Kidney (tissue), 14 donors: ENCODE results near the gene TMSB10. TPM values are rescaled to one million over a fixed set of nuclear protein-coding genes. Genes with fewer than 3 reads are reported as not detected.

Experiments used
- DNase-seq, 5 donors: peaks; one replicate each; pipeline ENCODE4 v3.0.0-alpha.2; 2013 to 2020
- FAIRE-seq: peaks from 2 replicates; lab custom pipeline; 2012; peaks lifted over from hg19 to GRCh38; lab: Jason Lieb, UNC
- H3K27ac ChIP-seq, 2 donors: one replicate each; pipeline ENCODE4 v1.7.0; 2013; ENCODE audit warnings: low read depth in 2 of 2, low read length in 2 of 2, inconsistent platforms in 1 of 2
- H3K27me3 ChIP-seq: one replicate; pipeline ENCODE4 v1.7.1; 2013; ENCODE audit warnings: low read length, inconsistent platforms; ENCODE audit not compliant: control insufficient read depth, insufficient read depth
- H3K36me3 ChIP-seq, 3 donors: one replicate each; pipeline versions ENCODE4 v1.7.0 to v1.7.1; 2013; ENCODE audit warnings: low read length in 3 of 3, control low read depth in 1 of 3, inconsistent platforms in 1 of 3; ENCODE audit not compliant: insufficient read depth in 3 of 3, control insufficient read depth in 2 of 3
- H3K4me1 ChIP-seq, 3 donors: one replicate each; pipeline versions ENCODE4 v1.7.0 to v1.7.1; 2013; ENCODE audit warnings: low read length in 3 of 3, inconsistent platforms in 1 of 3, low read depth in 1 of 3; ENCODE audit not compliant: control insufficient read depth in 2 of 3, insufficient read depth in 2 of 3
- H3K4me3 ChIP-seq, 3 donors: one replicate each; pipeline versions ENCODE4 v1.7.0 to v1.8.1; 2013; ENCODE audit warnings: low read length in 3 of 3, control low read depth in 1 of 3, inconsistent platforms in 1 of 3
- H3K9ac ChIP-seq, 3 donors: one replicate each; pipeline versions ENCODE4 v1.7.0 to v1.7.1; 2013; ENCODE audit warnings: low read length in 3 of 3, control low read depth in 1 of 3, inconsistent platforms in 1 of 3
- H3K9me3 ChIP-seq, 3 donors: one replicate each; pipeline versions ENCODE4 v1.7.0 to v1.7.1; 2013; ENCODE audit warnings: low read length in 3 of 3, control low read depth in 1 of 3, inconsistent platforms in 1 of 3; ENCODE audit not compliant: control insufficient read depth in 2 of 3, insufficient read depth in 1 of 3
- CTCF ChIP-seq: IDR thresholded peaks from 3 replicates; pipeline ENCODE4 v1.5.1; 2012; ENCODE audit warnings: mild to moderate bottlenecking, moderate library complexity, borderline replicate concordance; ENCODE audit not compliant: insufficient read depth; ENCODE audit errors: extremely low read depth
- intact Hi-C: fragments of 100-400 bp; cut with DNase I; formaldehyde crosslinking; loops from one replicate; pipeline ENCODE4 v1.11.1; 2022
- polyA plus RNA-seq: library from polyadenylated mRNA; stranded (reverse); fragments of 350-450 nt; fragmentation: Illumina TruSeq; extraction: RNeasy Lipid Tissue Mini Kit (QIAGEN cat#74804); gene quantifications from one replicate; pipeline ENCODE4 v1.2.3, GENCODE V29; 2014; ENCODE audit warnings: low read depth, low replicate concordance; ENCODE audit not compliant: insufficient read depth
- total RNA-seq: library from RNA; stranded (reverse); fragmentation: NEBNext Ultra II Directional; extraction: Animal tissue kit (Norgen Biotek cat#: 25700); gene quantifications from one replicate; pipeline ENCODE4 v1.2.1, GENCODE V29; 2021
- donor health status: control.
- donor health status: control.
- donor health status: control.
- donor health status: control.
- donor health status: control.
- donor health status: DM: yes; HTN: yes; CAD: no.
- donor health status: Normal renal cell carcinoma (clear cell type).

TMSB10 gene
- total and polyA plus RNA-seq, 2 donors from 2014 or later = 1,610 to 2,277 TPM

GRCh38 chr2:84919885-84920580 lies 14.6 kb downstream of the TMSB10 start:
- Histone ChIP-seq H3K27ac (peak overlapping the region; percentile 63 to 81), H3K9me3 (no peaks in the 10 kb centered on the region), H3K9ac (no peak overlapping the region), H3K4me1 (peaks cover 0 to 5% (median 2%) of the 10 kb centered on the region in 3 donors), H3K36me3 (no peaks in the 10 kb centered on the region), H3K27me3 (no peaks in the 10 kb centered on the region), H3K4me3 (no peak overlapping the region)
- FAIRE-seq (peak; percentile 60), DNase-seq (peak in 3 of 5 donors; percentile 55 to 64 (median 58))
- intact Hi-C loops = loop anchor here (10.0 kb wide), 1 partner anchor 365 kb away; no protein-coding TSS in a partner anchor
- TF ChIP-seq CTCF = no peak

- intact Hi-C loops = loop anchor here (10.0 kb wide), 1 partner anchor 362 kb away; no protein-coding TSS in a partner anchor
- DNase-seq (no peak), FAIRE-seq (no peak)
- no peaks in the 10 kb centered on the region for H3K36me3 ChIP-seq
- no peaks in the 10 kb centered on the region for H3K9me3 ChIP-seq
- no peak overlapping the region for H3K4me3 ChIP-seq
- H3K4me1 ChIP-seq = peaks cover 0 to 13% (median 5%) of the 10 kb centered on the region in 3 donors
- TF ChIP-seq CTCF = no peak
- no peaks in the 10 kb centered on the region for H3K27me3 ChIP-seq
- no peak overlapping the region for H3K27ac ChIP-seq
- no peak overlapping the region for H3K9ac ChIP-seq
These were observed 17.6 kb downstream of the TMSB10 start for GRCh38 chr2:84923009-84923408.

- no peak for FAIRE-seq
- intact Hi-C loops = loop anchor here (10.0 kb wide), 1 partner anchor 360 kb away; no protein-coding TSS in a partner anchor
These were observed 19.0 kb downstream of the TMSB10 start for GRCh38 chr2:84924173-84925106.

More at GRCh38 chr2:84924173-84925106, 19.0 kb downstream of the TMSB10 start:
- peak in 2 of 5 donors; percentile 25 to 60 for DNase-seq
- Histone ChIP-seq H3K4me1 (peaks cover 0 to 13% (median 5%) of the 10 kb centered on the region in 3 donors), H3K27ac (no peak overlapping the region), H3K4me3 (no peak overlapping the region), H3K9ac (no peak overlapping the region), H3K9me3 (no peaks in the 10 kb centered on the region), H3K36me3 (no peaks in the 10 kb centered on the region), H3K27me3 (no peaks in the 10 kb centered on the region)
- no peak for TF ChIP-seq CTCF
